Cerebellar cortex (tissue), 1 donor: Measurements from ENCODE around the gene SH3RF1.

ENCODE experiments used
- DNase-seq: peaks from one replicate; pipeline ENCODE4 v3.0.0-alpha.2; 2015; ENCODE audit warnings: low spot score

The SH3RF1 gene

DNA sequence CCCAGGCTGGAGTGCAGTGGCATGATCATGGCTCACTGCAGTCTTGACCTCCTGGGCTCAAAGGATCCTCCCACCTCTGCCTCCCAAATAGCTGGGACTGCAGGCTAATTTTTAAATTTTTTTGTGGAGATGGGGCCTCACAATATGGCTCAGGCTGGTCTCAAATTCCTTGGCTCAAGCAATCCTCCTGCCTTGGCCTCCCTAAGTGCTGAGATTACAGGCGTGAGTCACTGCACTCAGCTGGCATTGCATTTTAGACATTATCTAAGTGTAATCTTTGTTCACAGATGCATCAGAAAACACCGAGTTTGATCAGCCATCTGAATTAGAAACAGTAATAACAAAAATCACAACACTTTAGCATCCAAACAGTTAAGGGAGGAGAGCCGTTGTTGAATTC is 207.3 kb downstream of the SH3RF1 start:
- DNase-seq, result no peak

DNA sequence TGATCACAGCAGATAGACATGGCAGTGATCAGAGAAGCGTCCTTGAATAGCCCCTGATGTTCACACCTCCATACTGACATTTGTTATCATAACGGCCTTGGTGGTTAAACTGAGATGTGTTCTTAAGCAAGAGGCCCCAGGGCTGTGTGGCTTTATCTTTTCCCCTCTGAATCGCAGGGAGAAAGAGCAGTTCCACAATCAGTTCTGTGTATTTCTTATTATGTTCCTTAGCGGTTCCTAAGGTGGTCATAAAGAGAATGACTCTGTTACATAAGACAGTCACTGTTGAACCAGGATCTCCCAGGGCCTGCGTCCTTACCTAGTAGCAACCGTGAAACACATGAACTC is 207.9 kb downstream of the SH3RF1 start:
- DNase-seq, result no peak

DNA sequence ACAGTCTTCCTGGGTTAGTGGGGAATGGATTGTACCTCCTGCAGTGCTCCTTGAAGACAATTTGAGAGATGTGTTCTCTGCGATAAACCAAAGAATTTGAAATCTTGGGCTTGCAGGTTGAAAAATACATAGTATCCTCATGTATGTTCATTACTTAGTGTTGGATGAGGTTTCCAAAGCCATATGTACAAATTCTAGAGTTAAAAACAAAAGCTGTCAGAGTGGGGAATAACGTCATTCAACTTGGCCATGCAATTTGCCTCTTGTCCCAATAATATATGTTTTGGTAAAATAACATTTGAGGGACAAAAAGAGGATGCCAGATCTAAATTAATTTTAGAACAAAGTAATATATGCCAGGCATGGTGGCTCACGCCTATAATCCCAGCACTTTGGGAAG is 209.4 kb downstream of the SH3RF1 start:
- DNase-seq, result no peak

DNA sequence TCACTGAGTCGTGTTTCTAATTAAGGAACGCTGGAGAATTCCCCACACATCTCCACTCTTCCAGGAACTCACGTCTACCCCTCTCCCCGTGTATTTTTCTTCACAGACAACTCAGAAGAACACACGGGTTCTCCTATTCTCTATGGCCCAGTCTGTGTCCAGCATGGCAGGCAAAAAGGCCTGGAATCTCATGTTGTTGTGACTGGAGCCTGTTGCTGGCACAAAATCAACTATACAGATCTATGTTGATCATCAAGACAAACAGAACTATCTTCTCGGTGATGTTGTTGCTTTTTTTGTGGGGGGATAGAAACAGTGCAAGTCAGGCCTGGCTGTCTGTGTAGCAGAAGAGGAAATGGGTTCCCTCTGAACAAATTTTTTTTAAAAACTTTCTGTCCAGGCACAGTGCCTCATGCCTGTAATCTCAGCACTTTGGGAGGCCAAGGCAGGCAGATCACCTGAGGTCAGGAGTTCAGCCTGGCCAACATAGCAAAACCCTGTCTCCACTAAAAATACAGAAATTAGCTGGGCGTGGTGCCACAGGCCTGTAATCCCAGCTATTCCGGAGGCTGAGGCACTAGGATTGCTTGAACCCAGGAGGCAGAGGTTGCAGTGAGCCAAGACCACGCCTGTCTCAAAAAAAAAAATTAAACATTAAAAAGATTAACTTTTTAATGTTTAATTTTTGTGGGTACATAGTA is 210.2 kb downstream of the SH3RF1 start:
- DNase-seq, result no peak

DNA sequence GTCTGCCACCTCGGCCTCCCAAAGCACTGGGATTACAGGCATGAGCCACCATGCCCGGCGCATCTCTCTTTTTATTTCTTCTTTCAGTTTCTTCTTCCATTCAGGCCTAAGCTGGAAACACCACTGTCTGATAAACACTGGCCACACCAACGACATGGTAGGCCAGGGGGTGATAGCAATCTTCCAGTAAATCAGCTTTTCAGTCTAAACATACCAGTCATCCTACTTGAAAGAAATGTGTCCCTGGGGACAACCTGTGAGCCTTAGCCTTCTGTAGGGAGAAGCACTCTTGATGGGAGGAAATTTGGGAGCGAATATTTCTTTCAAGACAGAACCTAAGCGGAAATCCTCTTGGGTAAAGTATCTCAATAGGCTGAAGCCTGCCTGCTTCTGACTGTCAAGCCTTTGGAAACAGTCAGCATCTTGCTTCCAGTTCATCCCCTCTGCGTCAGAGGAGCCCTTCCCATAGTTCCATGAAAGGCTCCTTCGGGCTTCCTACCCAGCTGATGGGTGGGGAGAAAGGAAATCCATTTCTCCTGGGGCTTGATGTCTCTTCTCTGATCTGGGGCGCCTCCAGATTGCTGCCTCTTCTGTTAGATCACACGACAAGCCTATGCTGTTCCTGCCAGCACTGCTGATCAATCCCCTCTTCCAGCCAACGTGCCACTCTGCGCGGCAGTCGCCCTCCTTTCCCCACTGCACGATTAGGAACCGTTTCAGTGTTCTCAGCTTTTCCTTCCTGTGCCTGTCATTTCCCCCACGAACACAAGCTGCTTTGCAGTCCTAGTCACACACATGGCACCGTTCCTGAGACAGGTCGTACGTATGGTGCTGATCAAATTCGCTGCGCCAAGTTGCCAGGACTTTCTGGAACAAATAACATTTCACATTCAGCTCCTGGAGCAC is 211.2 kb downstream of the SH3RF1 start:
- peak; percentile 3 for DNase-seq

DNA sequence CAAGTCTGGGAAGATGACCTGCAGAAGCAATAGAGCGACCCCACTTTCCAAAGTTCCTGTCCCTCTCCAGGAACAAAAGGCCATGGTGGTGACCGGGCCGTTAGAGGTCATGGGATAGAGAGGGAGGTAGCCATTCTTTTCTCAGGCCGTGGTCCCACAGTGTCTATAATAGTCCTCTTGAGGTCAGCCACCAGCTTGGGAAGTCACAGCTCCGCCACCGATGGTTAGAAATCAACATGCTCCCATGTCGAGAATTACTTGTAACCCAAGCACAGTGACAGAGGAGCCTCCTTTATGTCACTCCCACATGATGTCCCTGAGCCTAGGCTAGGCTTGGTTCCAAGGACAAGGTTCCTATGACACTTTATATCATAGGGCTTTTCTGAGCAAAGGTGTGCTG is 212.4 kb downstream of the SH3RF1 start:
- no peak for DNase-seq

DNA sequence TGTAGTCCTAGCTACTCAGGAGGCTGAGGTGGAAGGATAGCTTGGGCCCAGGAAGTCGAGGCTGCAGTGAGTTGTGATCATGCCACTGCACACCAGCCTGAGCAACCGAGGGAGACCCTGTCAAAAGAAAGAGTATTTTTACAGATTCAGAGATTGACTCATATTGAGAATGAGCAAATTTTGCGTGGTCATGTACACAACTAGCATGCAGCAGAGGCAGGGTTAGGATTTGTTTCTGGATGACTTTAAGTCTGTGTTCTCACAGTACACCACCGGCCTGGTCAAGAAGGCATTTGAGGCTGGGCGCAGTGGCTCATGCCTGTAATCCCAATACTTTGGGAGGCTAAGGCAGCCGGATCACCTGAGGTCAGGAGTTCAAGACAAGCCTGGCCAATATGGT is 215.9 kb downstream of the SH3RF1 start:
- no peak for DNase-seq

DNA sequence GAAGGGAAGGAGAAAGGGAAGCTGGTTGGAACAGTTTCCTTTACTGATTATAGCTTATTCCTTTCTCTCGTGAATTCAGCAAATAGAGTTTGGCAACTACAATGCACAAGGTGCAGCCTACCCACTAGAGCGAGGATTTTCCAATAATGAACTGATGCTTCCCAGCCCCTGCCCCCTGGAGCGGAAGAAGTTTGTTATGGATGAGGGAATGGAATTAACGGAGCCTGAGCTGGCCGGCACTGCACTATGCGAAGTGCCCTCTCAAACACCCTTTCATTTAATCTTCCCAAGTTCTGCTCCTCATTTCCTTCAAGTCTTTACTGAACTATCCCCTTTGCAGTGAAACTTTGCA is 218.2 kb downstream of the SH3RF1 start:
- DNase-seq, result no peak

DNA sequence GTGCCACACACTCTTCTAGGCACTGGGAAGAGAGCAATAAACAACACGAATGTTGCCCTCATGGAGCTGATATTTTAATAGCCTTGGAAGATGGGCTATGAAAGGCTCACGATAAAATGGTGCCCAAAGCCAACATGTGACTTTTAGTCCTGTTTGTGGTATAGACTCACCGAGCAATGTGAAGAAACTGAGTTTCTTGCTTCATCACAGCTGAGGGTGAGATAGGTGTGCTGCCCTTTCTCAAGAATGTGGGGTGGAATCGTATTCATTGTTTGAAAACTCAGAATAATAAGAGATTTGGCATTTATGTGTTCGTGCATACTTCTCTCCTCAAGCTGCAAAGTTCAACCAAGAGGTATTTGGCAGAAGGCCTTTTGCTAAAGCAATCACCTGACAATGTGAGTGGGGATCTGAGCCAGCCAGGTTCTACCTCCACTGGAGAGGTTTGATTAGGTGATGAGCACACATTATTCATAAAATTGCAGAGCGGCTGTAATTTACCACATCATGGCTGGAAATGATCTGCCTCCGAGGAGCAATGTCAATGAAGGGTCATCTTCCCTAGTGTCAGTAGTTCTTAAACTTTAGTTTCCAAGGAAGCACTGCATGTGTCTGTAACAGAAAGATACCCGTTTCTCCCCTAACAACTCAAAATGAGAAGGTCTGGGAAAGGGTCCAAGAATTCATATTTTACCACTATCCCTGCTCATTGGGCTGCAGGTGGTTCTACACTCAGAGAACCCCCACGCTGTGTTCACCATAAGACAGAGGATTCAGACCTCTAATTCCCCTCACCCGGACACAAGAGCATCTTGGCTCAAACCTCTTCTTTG is 218.8 kb downstream of the SH3RF1 start:
- DNase-seq, result no peak

DNA sequence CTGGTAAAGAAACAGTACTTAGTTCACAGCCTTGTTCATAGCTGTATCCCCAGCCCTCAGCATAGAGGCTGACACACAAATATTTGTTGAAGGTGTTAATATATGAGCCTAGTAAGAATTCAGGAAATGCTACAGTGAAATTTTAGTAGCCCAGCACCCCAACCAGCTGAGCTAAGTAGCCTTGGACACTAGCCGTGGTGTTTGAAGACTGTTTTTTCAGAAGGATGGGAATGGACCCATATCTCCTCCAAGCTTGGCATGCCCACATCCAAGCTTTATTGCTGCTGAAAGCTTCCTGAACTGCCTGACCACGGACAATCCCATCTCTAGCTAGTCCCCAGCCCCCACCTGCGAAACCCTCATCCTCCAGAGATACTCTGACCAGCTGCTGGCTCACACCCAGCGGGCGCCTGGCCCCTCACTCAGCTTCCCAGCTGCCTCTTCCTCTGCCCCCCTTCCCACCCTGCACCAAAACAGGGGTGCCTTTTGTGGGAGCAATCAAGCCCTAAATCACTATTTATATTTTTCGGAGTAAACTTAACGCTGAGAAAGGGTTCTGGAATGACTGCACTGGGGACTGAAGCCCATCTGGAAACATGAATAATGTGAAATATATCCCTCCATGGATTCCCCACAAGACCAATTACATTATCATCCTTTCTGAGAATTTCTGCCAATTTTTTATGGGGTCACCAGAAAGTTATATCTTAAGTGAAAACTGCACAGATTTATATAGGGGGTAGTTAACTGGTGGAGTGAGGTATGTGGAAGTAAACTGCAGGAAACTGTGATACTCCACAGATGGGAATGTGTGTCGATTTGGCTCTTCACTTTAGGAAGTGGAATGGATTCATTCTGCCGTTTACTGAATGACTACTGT is 219.6 kb downstream of the SH3RF1 start:
- no peak for DNase-seq

DNA sequence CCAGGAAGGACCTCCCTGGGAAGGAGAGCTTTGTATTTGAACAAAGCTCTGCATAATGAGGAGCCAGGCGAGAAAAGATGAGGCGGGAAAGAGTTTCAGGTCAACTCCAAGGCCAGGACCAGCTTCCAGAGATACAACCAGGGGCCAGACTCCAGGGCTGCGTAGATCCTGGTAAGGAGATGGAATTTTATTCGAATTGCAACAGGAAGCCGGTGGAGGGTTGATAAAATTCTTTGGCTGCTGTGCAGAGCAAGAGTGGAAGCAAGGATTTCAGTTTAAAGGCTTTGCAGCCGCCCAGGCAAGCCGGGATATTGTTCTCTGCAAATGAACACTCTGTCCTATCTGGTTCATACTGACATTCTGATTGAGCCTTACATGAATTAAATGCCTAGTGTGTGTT is 220.5 kb downstream of the SH3RF1 start:
- no peak for DNase-seq

DNA sequence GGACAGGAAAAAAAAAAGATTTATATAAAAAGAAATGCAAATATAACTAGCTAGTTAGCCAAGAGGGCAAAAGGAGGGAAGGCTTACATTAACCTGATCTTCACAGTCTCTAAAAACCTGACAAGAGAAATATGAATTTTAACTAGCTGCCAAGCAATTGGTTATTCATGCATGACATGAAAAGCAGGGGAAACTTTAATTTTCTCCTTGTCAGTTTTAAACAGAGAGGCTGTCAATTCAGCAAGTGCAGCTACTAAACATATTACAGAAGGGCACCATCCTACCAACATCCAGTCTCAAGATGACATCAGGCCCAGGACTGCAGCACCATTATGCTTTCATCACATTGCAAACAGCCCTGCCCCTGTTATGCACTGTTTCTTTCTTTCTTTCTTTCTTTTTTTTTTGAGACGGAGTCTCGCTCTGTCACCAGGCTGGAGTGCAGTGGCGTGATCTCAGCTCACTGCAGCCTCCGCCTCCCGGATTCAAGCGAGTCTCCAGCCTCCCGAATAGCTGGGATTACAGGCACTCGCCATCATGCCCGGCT is 221.8 kb downstream of the SH3RF1 start:
- DNase-seq, result no peak

DNA sequence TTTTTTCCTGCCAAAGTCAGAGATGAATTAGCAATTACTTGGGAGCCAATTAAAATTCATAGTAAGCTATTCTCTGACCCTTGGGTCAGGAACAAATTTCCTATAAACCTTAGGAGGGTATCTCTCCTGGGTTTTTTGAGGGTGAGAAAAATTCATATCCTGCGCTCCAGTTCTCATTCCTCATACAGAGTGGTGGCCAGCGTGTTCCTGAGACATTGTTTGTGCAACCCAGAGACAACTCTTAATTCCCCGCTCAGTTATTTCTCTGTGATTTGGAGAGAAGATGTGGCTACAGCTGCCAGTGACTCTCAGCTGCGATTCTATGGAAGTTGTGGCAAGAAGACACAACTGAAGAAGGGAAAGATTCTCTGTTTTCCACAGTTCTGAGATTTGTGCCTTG is 222.8 kb downstream of the SH3RF1 start:
- DNase-seq, result no peak

DNA sequence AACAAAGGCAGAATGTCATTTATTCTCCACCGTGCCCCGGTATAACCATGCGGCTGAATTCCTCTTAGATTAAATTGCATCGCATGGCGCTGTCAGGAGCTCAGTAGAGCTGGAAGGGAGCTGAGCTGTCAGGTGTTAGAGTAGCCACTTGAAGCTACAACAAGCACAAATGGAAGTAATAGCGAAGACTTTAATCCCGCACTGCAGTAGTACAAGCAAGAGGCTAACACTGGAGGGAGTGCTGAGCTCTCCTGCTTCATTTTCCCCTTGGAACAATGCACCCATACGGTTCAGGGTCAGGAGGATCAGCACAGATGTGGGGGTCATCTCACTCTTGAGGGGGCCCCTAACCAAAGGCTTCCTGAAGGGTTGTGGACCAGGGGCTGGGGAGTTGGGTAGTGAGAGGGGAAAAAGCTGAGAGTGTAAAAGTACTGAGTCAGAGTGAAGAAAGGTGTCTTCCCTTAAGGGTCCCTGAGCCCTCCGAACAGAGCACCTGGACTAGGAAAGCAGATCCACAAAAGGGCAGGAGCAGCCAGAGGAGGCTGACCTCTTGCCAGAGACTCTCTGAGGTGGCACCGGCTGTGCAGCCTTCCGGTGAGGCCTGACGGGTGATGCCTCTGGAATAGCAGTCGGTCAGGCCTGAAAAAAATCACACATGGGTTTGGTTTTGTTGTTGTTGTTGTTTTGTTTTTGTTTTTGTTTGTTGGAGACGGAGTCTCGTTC is 224.7 kb downstream of the SH3RF1 start:
- DNase-seq, result no peak

DNA sequence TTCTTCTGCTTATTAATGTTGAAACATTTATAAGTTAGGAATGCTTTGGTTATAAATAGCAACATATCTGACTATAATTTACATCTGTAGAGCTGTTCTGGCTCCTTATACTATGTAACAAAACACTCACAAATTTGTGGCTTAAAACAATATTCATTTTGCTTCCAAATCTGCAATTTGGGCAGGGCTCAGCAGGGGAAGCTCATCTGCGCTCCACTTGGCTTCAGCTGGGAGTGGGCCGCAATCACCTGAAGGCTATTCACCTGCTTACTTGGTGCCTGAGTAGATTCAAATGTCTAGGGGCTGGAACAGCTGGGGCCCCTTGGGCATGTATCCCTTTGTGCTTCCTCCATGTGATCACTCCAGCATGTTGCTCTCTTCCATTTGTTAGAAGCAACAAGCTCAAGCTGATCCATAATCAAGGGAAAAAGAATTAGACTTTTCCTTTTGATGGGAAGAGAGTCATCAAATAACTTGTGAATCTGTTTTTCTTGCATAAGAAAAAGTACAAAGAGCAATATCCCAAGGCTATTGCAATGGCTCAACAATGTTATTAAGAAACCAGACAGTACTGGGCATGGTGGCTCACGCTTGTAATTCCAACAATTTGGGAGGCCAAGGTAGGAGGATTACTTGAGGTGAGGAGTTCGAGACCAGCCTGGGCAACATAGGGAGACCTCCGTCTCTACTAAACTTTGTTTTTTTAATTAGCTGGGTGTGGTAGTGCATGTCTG is 225.9 kb downstream of the SH3RF1 start:
- no peak for DNase-seq
